NCI-H1105 (cell line): Measurements from ENCODE around the gene MYO7A.
"Not testable (repeated sequence)": the region's sequence is repeated elsewhere in the genome, so short reads cannot be mapped to it uniquely, and the experiment has no call there.

Source experiments
- DNase-seq: peaks from one replicate; lab custom pipeline; 2025; lab: John Stamatoyannopoulos, UW

The MYO7A gene

GRCh38 chr11:77093056-77093891 is 34.8 kb upstream of the MYO7A start:
- DNase-seq = no peak

- DNase-seq = no peak
These were observed 33.8 kb upstream of the MYO7A start for GRCh38 chr11:77093987-77094840.

- no peak for DNase-seq
These were observed 33.1 kb upstream of the MYO7A start for GRCh38 chr11:77094841-77095365.

- no peak for DNase-seq
These were observed 32.2 kb upstream of the MYO7A start for GRCh38 chr11:77095551-77096490.

GRCh38 chr11:77096591-77097019 is 31.4 kb upstream of the MYO7A start:
- DNase-seq = no peak

GRCh38 chr11:77097180-77097579 is 30.9 kb upstream of the MYO7A start:
- DNase-seq = not testable (repeated sequence)

GRCh38 chr11:77100166-77101042 is 27.6 kb upstream of the MYO7A start:
- DNase-seq = no peak

GRCh38 chr11:77101043-77101537 is 27.0 kb upstream of the MYO7A start:
- DNase-seq = no peak

GRCh38 chr11:77102246-77103210 is 25.5 kb upstream of the MYO7A start, which contains the start of gene OMP:
Gene OMP, plus strand, starts transcription at chr11:77102840. Its CDS starts 0 bp downstream, at chr11:77102840.
- DNase-seq = no peak

- DNase-seq = no peak
These were observed 24.7 kb upstream of the MYO7A start for GRCh38 chr11:77103319-77103718.

GRCh38 chr11:77104727-77105126 is 23.3 kb upstream of the MYO7A start:
- DNase-seq = no peak

GRCh38 chr11:77106321-77106720 is 21.7 kb upstream of the MYO7A start:
- no peak for DNase-seq

GRCh38 chr11:77106759-77107158 is 21.3 kb upstream of the MYO7A start:
- DNase-seq = no peak

GRCh38 chr11:77107950-77108349 is 20.1 kb upstream of the MYO7A start:
- DNase-seq = no peak

- no peak for DNase-seq
These were observed 19.6 kb upstream of the MYO7A start for GRCh38 chr11:77108436-77108835.

GRCh38 chr11:77109236-77110019 is 18.6 kb upstream of the MYO7A start:
- peak; percentile 90 for DNase-seq

- DNase-seq = no peak
These were observed 17.2 kb upstream of the MYO7A start for GRCh38 chr11:77110836-77111235.

GRCh38 chr11:77111277-77111676 is 16.8 kb upstream of the MYO7A start:
- no peak for DNase-seq
